HG02884 (cell line): ENCODE measurements around the gene ANTXR2.

Experiments used
- ATAC-seq: cut with Tn5 transposase; IDR thresholded peaks from one replicate; pipeline ENCODE4 v1.9.1; 2021; ENCODE audit warnings: mild to moderate bottlenecking, moderate library complexity; ENCODE audit not compliant: unreplicated experiment

The ANTXR2 gene

GRCh38 chr4:79875344-79875899 lies 197.6 kb downstream of the ANTXR2 start:
- ATAC-seq, result no peak

- no peak for ATAC-seq
These were observed 198.8 kb downstream of the ANTXR2 start for GRCh38 chr4:79874197-79874596.

- no peak for ATAC-seq
These were observed 200.3 kb downstream of the ANTXR2 start for GRCh38 chr4:79872738-79873137.

- ATAC-seq, result no peak
These were observed 201.1 kb downstream of the ANTXR2 start for GRCh38 chr4:79871961-79872360.

GRCh38 chr4:79869597-79870237 lies 203.3 kb downstream of the ANTXR2 start:
- no peak for ATAC-seq

- no peak for ATAC-seq
These were observed 207.8 kb downstream of the ANTXR2 start for GRCh38 chr4:79865201-79865597.

GRCh38 chr4:79864500-79865200 lies 208.4 kb downstream of the ANTXR2 start:
- ATAC-seq, result no peak

GRCh38 chr4:79863333-79863732 lies 209.7 kb downstream of the ANTXR2 start:
- no peak for ATAC-seq

- no peak for ATAC-seq
These were observed 210.2 kb downstream of the ANTXR2 start for GRCh38 chr4:79862821-79863220.

- ATAC-seq, result no peak
These were observed 215.2 kb downstream of the ANTXR2 start for GRCh38 chr4:79857811-79858210.

- no peak for ATAC-seq
These were observed 216.8 kb downstream of the ANTXR2 start for GRCh38 chr4:79856196-79856595.

- no peak for ATAC-seq
These were observed 218.1 kb downstream of the ANTXR2 start for GRCh38 chr4:79854856-79855502.

- ATAC-seq, result no peak
These were observed 220.7 kb downstream of the ANTXR2 start for GRCh38 chr4:79852305-79852730.

- ATAC-seq, result no peak
These were observed 221.3 kb downstream of the ANTXR2 start for GRCh38 chr4:79851625-79852304.
